DOHH2 (cell line): Measurements from ENCODE around the gene ARHGEF26.

ENCODE experiments used
- EZH2phosphoT487 ChIP-seq: fragments of 200-600 bp; sonication (generic); IDR thresholded peaks from 2 replicates; pipeline ENCODE4 v1.6.1; 2017; ENCODE audit warnings: borderline replicate concordance, mild to moderate bottlenecking, antibody characterized with exemption, low read length, moderate library complexity, mixed read lengths
- TF ChIP-seq, protein P1 (sequence below): fragments of 200-600 bp; sonication (generic); IDR thresholded peaks from one replicate; pipeline ENCODE4 v1.5.1; 2014; ENCODE audit warnings: antibody characterized with exemption, mild to moderate bottlenecking, low read depth, low read length; ENCODE audit not compliant: poor library complexity, severe bottlenecking

DNA sequence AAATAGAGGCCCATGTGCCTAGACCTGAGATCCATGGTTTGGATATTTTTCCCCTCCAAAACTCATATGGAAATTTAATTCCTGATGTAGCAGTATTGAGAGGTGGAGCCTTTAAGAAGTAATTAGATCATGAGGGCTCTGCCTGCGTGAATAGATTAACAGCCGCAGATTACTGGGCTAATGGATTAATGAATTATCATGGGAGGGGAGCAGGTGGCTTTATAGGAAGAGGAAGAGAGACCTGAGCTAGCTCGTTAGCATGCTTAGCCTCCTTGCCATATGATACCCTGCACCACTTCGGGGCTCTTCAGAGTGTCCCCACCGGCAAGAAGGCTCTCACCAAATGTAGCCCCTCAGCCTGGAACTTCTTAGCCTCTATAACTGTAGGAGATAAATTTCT, 15.8 kb downstream of the ARHGEF26 start:
- TF ChIP-seq, protein P1, sequence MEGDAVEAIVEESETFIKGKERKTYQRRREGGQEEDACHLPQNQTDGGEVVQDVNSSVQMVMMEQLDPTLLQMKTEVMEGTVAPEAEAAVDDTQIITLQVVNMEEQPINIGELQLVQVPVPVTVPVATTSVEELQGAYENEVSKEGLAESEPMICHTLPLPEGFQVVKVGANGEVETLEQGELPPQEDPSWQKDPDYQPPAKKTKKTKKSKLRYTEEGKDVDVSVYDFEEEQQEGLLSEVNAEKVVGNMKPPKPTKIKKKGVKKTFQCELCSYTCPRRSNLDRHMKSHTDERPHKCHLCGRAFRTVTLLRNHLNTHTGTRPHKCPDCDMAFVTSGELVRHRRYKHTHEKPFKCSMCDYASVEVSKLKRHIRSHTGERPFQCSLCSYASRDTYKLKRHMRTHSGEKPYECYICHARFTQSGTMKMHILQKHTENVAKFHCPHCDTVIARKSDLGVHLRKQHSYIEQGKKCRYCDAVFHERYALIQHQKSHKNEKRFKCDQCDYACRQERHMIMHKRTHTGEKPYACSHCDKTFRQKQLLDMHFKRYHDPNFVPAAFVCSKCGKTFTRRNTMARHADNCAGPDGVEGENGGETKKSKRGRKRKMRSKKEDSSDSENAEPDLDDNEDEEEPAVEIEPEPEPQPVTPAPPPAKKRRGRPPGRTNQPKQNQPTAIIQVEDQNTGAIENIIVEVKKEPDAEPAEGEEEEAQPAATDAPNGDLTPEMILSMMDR = no peak
- no peak for TF ChIP-seq EZH2phosphoT487
